Astrocyte of the hippocampus (primary cell): ENCODE measurements around the gene TEAD2.
"Not testable (repeated sequence)": the region's sequence is repeated elsewhere in the genome, so short reads cannot be mapped to it uniquely, and the experiment has no call there.

Experiments
- DNase-seq: peaks from one replicate; pipeline ENCODE4 v3.0.0; 2011; ENCODE audit warnings: low read depth, low spot score

TEAD2 gene

DNA sequence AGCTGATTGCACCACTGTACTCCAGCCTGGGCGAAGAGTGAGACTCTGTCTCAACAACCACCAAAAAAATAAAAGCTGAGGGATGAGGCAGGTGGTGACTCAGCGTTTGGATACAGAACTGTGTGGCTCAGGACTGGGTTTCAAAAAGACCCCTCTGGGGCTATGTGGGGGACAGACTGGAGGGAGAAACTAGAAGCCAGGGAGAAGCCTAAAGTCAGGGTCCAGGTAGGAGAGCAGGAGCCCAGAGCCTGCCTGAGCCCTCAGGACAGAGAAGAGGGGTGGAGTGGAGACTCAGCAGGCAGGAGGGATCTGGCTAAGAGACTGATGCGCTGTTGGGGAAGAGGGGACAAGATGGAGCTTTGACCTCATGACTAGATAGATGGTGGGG lies 28.8 kb downstream of the TEAD2 start:
- DNase-seq = peak; percentile 23

DNA sequence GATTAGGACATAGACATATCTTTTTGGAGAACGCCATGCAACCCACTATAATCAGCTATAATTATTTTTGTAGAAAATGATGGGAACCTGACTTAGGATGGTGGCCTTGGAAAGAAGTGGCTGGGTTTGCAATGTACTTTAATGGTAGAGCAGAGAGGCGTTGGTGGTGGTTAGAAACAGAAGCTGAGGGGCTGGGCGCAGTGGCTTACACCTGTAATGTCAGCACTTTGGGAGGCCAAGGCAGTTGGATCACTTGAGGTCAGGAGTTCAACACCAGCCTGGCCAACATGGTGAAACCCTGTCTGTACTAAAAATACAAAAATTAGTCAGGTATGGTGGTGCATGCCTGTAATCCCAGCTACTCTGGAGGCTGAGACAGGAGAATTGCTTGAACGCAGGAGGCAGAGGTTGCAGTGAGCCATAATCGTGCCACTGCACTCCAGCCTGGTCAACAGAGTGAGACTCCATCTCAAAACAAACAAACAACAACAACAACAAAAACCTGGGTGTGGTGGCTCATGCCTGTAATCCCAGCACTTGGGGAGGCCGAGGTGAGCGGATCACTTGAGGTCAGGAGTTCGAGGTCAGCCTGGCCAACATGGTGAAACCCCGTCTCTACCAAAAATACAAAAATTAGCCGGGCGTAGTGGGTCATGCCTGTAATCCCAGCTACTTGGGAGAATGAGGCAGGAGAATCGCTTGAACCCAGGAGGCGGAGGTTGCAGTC lies 29.4 kb downstream of the TEAD2 start:
- not testable (repeated sequence) for DNase-seq

DNA sequence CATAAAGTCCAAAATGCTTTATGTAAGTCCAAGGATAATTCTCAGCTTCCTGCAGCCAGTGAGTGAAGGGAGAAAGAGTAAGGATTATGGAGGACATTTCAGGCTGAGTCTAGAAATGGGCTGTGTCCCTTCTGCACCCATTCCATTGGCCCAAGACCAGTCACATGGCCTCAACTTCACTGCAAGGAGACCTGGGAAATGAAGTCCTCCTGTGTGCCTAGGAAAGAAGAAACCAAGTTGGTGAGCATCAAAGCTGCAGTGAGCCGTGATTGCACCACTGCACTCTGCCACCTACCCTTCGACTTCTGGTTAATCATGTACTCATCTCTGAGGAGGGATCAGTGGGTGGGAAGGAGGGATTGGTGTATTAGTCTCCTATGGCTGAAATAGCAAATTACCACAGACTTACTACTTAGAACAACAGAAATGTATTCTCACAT lies 30.6 kb downstream of the TEAD2 start:
- DNase-seq = peak; percentile 50

DNA sequence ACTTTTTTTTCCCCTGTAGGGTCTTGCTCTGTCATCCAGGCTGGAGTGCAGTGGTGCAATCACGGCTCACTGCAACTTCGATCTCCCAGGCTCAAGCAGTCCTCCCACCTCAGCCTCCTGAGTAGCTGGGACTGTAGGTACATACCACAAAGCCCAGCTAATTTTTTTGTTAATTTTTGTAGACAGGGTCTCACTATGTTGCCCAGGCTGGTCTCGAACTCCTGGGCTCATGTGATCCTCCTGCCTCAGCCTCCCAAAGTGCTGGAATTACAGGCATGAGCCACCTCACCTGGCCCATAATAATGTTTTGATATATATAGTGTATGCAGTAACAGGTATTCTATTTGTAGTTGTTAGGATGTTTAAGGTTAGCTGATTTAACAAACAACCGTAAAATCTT lies 31.0 kb downstream of the TEAD2 start:
- DNase-seq = not testable (repeated sequence)

DNA sequence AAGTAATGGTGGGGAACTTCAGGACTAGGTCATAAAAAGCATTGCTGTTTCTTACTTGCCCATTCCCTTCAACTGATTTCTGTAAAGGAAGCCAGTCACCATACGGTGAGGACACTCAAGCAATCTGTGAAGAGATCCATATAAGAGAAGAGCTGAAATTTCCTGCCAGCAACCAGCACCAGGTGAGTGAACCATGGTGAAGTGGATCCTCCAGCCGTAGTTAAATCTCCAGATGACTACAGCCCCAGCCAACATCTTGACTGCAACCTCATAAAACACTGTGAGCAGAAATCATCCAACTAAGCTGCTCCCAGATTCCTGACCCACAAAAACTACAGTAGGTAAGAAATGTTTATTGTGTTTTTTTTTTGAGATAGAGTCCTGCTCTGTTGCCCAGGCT lies 33.5 kb downstream of the TEAD2 start:
- no peak for DNase-seq

DNA sequence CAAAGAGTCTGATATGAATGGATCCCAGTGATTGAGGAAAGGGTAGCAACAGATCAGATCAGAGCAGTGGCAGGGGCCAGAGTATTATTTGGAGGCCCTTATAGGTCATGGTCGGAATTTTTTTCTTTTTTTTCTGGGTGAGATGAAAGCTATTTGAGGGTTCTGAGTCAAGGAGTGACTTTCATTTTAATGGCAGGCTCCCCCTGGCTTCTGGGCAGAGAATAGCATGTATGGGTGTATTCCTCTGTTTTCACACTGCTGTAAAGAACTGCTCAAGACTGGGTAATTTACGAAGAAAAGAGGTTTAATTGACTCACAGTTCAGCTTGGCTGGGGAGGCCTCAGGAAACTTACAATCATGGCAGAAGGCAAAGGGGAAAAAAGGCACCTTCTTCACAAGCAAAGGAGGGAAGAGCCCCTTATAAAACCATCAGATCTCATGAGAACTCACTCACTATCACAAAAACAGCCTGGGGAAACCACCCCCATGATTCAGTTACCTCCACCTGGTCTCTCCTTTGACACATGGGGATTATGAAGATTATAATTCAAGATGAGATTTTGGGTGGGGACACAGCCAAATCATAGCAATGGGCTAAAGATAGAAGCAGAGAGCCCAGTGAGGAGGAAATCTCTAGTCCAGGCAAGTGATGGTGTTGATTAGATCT lies 34.2 kb downstream of the TEAD2 start:
- DNase-seq = no peak

DNA sequence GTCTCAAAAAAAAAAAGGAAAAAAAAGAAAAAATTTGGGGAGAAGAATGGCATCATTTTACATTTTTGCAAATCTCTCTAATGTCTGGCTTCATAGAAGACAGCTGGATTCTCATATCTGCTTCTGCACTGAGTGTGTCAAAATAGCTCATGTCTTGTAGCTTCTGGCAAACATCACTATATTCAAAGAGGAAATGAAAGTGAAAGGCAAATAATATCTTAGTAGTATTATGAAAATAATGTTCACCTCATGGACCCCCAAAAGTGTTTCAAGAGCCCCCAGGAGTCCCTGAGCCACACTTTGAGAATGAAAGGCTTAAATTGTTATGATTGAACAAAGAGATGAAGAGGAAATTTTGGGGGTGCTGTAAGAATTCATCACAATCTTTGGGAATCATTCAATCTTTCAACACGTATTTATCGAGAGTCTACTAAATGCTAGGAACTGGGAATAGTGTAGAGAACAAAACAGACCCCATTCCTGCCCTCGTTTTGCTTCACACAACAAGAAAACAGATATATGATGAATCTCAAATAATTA lies 36.0 kb downstream of the TEAD2 start:
- DNase-seq = no peak

DNA sequence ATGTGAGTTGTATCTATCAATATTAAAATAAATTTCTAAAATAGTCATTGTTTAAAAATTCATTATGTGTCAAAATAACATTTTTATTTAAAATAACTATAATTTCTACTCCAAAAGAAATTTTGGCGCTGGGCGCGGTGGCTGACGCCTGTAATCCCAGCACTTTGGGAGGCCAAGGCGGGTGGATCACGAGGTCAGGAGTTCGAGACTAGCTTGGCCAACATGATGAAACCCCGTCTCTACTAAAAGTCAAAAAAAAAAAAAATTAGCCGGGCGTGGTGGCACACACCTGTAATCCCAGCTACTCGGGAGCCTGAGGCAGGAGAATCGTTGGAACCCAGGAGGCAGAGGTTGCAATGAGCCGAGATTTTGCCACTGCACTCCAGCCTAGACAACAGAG lies 36.5 kb downstream of the TEAD2 start:
- DNase-seq = not testable (repeated sequence)

DNA sequence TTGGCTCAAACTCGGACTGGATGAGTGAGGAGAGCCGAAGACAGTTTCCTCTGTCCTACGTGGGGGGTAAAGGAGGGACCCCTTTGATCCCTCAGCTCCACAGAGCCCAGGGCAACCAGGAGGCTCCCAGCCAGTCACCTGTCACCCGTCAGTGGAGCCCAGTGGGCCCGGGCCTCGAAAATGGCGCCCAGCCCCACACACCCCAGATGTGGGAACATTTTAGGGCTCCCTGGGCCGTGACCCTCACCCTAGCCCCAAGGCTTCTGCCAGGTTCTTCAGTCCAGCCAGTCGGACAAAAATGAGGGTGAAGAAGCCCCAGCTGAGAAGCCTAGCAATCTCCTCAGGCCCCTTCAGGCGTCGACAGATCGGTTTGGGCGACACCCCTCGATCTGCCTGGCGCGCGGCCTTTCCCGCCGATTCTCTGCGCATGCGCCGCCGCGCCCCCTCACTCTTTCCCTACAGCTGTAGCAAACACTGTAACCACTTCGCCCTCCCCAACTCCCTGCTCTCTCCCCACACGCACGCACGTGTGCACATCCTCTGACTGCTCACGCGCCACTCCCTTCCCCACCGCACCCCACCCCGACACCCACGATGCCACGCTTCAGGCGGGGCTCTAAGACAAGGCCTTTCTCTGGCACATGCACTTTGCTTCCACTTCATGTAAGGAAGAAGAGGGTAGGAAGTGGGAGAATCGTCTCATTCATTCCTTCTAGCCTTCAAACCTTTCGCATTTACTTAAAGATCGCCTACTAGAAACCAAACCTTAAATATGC lies 37.2 kb downstream of the TEAD2 start, which contains the start of gene SLC6A16:
TSS of gene SLC6A16 (minus strand) at position 391 of the 776 bp plus-strand sequence. CDS start 13,844 bp downstream, outside the sequence.
- no peak for DNase-seq

DNA sequence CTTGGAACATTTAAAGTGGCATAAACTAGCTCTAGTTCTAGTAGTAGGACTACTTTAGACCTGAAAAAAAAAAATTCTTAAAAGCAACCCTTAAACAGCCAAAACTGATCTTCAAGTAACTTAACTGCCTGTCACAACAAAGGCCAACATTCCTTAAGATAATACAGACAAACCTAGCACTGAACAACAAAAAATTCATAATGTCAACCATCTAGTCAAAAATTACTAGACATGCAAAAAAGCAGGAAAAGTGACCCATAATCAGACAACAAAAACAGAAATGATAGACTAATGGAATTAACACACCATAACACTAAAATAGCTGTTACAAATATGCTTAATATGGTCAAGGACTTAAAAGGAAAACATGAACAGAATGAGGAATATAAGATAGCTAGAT lies 43.9 kb downstream of the TEAD2 start:
- no peak for DNase-seq

DNA sequence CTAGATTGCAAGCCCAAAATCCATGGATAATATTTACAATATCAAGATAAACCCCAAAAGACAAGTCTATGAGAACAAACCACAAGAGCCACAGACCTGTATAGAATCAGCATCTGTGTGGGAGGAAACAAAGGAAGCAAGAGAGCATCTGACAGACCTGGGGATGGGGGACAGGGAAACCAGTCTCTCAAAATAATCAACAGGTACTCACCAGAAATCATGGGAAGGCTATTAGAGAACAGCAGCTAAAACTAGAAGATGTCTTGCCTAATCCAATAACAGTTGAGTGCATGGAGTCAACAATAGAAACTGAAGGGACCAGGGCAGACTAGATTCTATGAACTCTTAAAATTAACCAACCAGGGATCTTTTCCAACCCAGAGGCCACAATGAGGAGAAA lies 45.9 kb downstream of the TEAD2 start:
- no peak for DNase-seq

DNA sequence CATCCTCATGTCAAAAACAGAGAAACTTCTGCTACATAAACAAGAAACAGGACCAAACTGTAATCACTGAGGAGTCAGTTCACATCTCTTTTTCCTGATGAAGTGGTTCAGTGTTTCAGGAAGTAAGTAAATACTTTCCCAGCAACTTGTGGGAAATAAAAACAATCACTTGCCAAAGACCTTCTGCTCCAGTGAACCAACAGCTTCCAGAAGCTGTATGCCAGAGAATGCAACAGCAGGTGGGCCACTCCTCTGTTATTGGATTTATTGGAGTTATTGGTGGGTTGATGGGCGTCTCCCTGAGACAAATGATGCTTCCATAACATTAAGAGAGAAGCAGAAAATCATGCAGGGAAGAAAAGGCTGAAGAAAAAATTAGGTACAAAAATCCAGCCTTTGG lies 47.1 kb downstream of the TEAD2 start:
- peak; percentile 34 for DNase-seq

DNA sequence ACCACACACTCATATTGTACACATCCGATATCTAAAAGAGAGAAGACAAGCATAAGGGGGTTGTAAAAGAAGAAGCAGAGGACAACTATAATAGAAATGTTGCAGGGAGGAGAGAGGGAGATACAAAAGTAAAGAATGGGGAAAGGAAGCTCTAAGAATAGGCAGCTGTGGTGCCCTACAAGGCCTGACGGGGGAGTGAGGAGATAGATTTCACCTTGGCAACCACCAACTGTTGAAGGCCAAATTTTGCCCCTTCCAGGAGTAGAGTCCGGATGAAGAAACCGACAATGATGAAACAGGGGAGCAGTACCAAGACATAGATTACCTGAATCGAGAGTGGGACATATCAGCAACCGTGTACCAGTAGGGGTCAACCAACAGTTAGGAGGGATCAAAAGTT lies 53.1 kb downstream of the TEAD2 start:
- DNase-seq = no peak

DNA sequence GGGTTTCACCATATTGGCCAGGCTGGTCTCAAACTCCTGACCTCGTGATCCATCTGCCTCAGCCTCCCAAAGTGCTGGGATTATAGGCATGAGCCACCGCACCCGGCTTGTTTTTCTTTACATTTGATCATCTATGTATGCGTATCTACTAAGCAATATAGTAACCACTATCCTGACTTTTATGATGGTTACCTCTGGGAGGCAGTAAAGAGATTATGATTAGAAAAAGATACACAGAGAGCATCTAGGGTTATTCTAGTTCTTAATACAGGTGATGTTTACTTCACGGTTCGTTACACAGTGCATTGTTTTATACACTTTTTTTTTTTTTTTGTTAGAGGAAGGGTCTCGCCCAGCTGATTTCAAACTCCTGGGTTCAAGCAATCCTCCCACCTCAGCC lies 55.5 kb downstream of the TEAD2 start:
- not testable (repeated sequence) for DNase-seq

DNA sequence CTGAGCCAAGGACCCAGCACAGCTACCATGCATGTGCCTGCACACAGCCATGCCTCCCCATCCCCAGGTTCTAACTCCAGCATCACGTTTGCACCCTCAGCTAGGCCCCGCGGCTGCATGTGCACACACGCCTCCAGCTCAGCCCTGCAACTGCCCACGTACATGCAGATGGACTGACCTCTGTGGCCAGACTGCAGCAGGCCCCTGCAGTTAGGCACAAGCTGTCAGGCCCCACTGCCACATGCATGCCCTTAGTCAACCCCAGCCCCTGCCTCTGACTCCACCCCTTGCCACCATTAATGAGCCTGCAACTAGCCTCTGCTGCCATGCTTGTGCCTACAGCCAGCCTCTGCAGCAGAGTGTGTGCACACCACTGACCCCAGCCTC lies 60.4 kb downstream of the TEAD2 start:
- DNase-seq = no peak

DNA sequence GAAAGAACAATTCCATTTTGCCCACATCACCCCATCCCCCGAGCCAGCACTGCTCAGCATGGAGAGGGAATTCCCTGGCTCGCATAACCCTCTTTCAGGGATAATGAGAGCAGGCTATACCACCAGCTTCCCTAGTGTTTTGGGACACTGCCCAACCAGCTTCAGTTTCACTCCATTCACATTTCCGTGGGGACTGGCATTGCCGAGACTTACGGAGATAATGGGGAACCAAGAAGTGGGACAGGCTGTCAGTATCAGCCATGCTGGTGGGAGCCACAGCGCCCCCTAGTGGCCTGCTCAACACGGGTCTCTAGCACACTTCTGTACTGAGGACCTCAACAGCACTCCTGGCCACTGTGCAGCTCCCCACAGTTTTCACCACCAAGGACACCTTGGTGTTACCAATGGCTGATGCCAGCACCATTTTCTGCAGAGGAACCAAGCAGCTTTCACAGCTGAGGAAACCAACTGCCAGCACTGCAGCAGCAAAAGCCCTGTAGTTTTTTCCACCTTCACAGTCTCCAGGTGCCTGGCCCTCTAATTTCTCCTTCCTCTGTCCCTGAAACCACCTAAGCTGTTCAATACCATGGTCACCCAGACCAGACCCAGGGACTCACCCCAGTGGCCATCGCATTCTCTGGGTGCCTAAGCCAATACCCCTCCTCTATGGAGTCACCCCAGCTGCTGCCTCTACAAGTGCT lies 60.9 kb downstream of the TEAD2 start:
- DNase-seq = peak; percentile 67

DNA sequence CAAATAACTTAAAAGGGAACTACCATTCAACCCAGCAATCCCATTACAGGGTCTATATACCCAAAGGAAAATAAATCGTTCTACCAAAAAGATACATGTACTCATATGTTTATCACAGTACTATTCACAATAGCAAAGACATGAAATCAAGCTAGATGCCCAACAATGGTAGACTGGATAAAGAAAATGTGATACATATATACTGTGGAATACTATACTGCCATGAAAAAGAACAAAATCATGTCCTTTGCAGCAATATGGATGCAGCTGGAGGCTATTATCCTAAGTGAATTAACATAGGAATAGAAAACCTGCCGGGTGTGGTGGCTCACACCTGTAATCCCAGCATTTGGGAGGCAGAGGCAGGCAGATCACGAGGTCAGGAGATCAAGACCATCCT lies 63.6 kb downstream of the TEAD2 start:
- DNase-seq = not testable (repeated sequence)

DNA sequence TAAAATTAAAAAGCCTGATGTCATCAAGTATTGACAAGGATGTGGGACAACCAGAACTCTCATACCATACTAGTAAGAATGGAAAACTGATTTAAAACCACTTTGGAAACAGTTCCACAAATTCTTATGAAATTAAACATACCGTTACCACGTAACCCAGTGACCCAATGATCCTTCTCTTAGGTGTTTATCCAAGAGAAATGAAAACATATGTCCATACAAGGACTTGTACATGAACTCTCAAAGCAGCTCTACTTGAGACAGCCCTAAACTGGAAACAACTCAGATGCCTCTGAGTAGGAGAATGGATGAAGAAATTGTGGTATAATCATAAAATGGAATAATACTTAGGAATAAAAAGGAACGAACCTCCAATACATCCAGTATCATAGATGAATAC lies 64.8 kb downstream of the TEAD2 start:
- no peak for DNase-seq

DNA sequence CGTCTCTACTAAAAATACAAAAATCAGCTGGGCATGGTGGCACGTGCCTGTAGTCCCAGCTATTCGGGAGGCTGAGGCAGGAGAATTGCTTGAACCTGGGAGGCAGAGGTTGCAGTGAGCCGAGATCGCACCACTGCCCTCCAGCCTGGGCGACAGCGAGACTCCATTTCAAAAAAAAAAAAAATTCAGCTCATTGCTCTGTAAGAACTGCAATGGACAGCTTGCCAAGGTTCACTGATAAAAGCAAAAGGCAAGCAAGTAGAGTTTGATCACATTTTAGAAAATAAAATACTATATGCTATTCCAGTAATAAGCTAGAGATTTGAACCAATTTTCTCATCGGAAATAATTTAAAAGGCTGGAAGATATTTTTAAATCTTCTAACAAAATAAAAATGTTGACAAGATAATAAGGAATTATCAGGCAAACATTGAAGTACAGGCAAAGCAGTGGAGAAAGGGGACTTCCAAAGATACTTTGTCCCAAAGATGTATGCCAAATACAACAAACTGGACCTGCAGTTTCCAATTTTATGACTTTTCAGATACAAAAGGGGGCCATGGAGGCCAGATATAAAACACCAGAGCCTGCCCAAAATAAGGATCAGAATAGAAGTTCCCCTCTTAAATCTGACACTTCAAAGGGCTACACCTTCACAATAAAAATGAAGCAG lies 66.9 kb downstream of the TEAD2 start:
- no peak for DNase-seq

DNA sequence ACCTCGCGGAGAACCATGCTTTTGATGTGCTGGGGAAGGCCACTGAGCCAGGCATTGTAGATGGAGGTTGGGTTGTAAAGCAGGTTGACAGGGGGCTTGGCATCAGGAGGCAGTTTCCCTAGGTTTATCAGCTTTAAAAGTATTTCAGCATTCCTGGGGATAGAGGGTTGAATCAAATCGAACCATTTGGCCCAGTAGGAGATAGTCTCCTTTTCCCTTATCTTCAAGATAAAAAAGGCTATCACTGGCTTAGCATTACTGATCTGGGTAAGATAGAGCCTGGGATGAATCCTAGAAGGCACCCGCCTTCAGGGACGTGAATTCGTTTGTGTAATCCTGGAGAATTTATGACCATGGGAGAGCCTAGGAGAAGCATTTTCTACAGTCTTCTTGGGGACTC lies 67.8 kb downstream of the TEAD2 start:
- DNase-seq = no peak
